ENCODE measurements around the gene VPS16.

Gene VPS16

GRCh38 chr20:2840138-2840966 is at the start of gene VPS16, which contains the start of gene PCED1A:
VPS16 (plus strand) TSS chr20:2840745; CDS start chr20:2840775, 30 bp downstream.
PCED1A (minus strand) TSS chr20:2840655; CDS start chr20:2839912, 743 bp downstream.
- peak; percentile 90 for DNase-seq (ENCODE audit: low read depth)

- DNase-seq (ENCODE audit: low read depth): no peak
Measured at GRCh38 chr20:2793471-2793870, 47.1 kb upstream of the VPS16 start.

GRCh38 chr20:2794202-2794748 is 46.3 kb upstream of the VPS16 start:
- DNase-seq (ENCODE audit: low read depth): no peak

- DNase-seq (ENCODE audit: low read depth): no peak
Measured at GRCh38 chr20:2794866-2795447, 45.6 kb upstream of the VPS16 start.

- no peak for DNase-seq (ENCODE audit: low read depth)
Measured at GRCh38 chr20:2795451-2795850, 45.1 kb upstream of the VPS16 start.

GRCh38 chr20:2796011-2796660 is 44.4 kb upstream of the VPS16 start:
- DNase-seq (ENCODE audit: low read depth): no peak

GRCh38 chr20:2797136-2797983 is 43.2 kb upstream of the VPS16 start:
- no peak for DNase-seq (ENCODE audit: low read depth)

- no peak for DNase-seq (ENCODE audit: low read depth)
Measured at GRCh38 chr20:2798095-2798805, 42.3 kb upstream of the VPS16 start.

- DNase-seq (ENCODE audit: low read depth): no peak
Measured at GRCh38 chr20:2798814-2799213, 41.7 kb upstream of the VPS16 start.

- DNase-seq (ENCODE audit: low read depth): no peak
Measured at GRCh38 chr20:2799271-2799670, 41.3 kb upstream of the VPS16 start.

- DNase-seq (ENCODE audit: low read depth): no peak
Measured at GRCh38 chr20:2799688-2800520, 40.6 kb upstream of the VPS16 start.

GRCh38 chr20:2800521-2801285 is 39.8 kb upstream of the VPS16 start, which contains the start of gene CPXM1:
CPXM1 (minus strand) TSS chr20:2800627; CDS start chr20:2800572, 55 bp downstream.
- DNase-seq (ENCODE audit: low read depth): no peak

GRCh38 chr20:2801286-2801728 is 39.2 kb upstream of the VPS16 start:
- DNase-seq (ENCODE audit: low read depth): no peak

- no peak for DNase-seq (ENCODE audit: low read depth)
Measured at GRCh38 chr20:2804041-2804828, 36.3 kb upstream of the VPS16 start.

- DNase-seq (ENCODE audit: low read depth): no peak
Measured at GRCh38 chr20:2804852-2805688, 35.5 kb upstream of the VPS16 start.

- no peak for DNase-seq (ENCODE audit: low read depth)
Measured at GRCh38 chr20:2805689-2806350, 34.7 kb upstream of the VPS16 start.

- DNase-seq (ENCODE audit: low read depth): no peak
Measured at GRCh38 chr20:2806351-2806701, 34.2 kb upstream of the VPS16 start.

Data from activated T-cell treated with anti-CD3 and anti-CD28 coated beads for 48 hours (primary cell).